ENCODE data around the gene HTR6.

Gene HTR6

GRCh38 chr1:19656780-19657466 is 7.8 kb upstream of the HTR6 start:
- no peak for DNase-seq (ENCODE audit: low read depth)

GRCh38 chr1:19657511-19657910 is 7.2 kb upstream of the HTR6 start:
- DNase-seq (ENCODE audit: low read depth), result no peak

GRCh38 chr1:19658186-19658585 is 6.5 kb upstream of the HTR6 start:
- DNase-seq (ENCODE audit: low read depth), result no peak

- no peak for DNase-seq (ENCODE audit: low read depth)
Observed at GRCh38 chr1:19661721-19662228, 2.9 kb upstream of the HTR6 start.

- no peak for DNase-seq (ENCODE audit: low read depth)
Observed at GRCh38 chr1:19662313-19662712, 2.4 kb upstream of the HTR6 start.

- no peak for DNase-seq (ENCODE audit: low read depth)
Observed at GRCh38 chr1:19665186-19665495, 466 bp downstream of the HTR6 start.

GRCh38 chr1:19665496-19666465 is 1.1 kb downstream of the HTR6 start:
- no peak for DNase-seq (ENCODE audit: low read depth)

GRCh38 chr1:19668888-19669287 is 4.2 kb downstream of the HTR6 start:
- DNase-seq (ENCODE audit: low read depth), result no peak

GRCh38 chr1:19670787-19671186 is 6.1 kb downstream of the HTR6 start:
- DNase-seq (ENCODE audit: low read depth), result no peak

- DNase-seq (ENCODE audit: low read depth), result no peak
Observed at GRCh38 chr1:19672237-19672636, 7.6 kb downstream of the HTR6 start.

- DNase-seq (ENCODE audit: low read depth), result no peak
Observed at GRCh38 chr1:19675797-19676196, 11.1 kb downstream of the HTR6 start.

GRCh38 chr1:19676438-19676922 is 11.8 kb downstream of the HTR6 start:
- no peak for DNase-seq (ENCODE audit: low read depth)

GRCh38 chr1:19678493-19678892 is 13.8 kb downstream of the HTR6 start:
- DNase-seq (ENCODE audit: low read depth), result no peak

- no peak for DNase-seq (ENCODE audit: low read depth)
Observed at GRCh38 chr1:19678931-19679453, 14.3 kb downstream of the HTR6 start.

- DNase-seq (ENCODE audit: low read depth), result no peak
Observed at GRCh38 chr1:19679691-19680090, 15.0 kb downstream of the HTR6 start.

- no peak for DNase-seq (ENCODE audit: low read depth)
Observed at GRCh38 chr1:19680644-19681043, 16.0 kb downstream of the HTR6 start.

GRCh38 chr1:19682257-19682656 is 17.6 kb downstream of the HTR6 start:
- DNase-seq (ENCODE audit: low read depth), result no peak

- no peak for DNase-seq (ENCODE audit: low read depth)
Observed at GRCh38 chr1:19682901-19683300, 18.2 kb downstream of the HTR6 start.

GRCh38 chr1:19683351-19683750 is 18.7 kb downstream of the HTR6 start:
- no peak for DNase-seq (ENCODE audit: low read depth)

- no peak for DNase-seq (ENCODE audit: low read depth)
Observed at GRCh38 chr1:19684677-19685076, 20.0 kb downstream of the HTR6 start.

- no peak for DNase-seq (ENCODE audit: low read depth)
Observed at GRCh38 chr1:19685994-19686393, 21.3 kb downstream of the HTR6 start.

- DNase-seq (ENCODE audit: low read depth), result no peak
Observed at GRCh38 chr1:19687414-19687813, 22.7 kb downstream of the HTR6 start.
